Hypothalamus (tissue), 51 donors: Measurements from ENCODE around the gene INHBE.
A peak's percentile ranks its signal among the peaks of the same experiment; 100 is the strongest.

Experiments
- DNase-seq, 51 donors: peaks; one replicate each; lab custom pipeline; 2025; lab: John Stamatoyannopoulos, UW

The INHBE gene

DNA sequence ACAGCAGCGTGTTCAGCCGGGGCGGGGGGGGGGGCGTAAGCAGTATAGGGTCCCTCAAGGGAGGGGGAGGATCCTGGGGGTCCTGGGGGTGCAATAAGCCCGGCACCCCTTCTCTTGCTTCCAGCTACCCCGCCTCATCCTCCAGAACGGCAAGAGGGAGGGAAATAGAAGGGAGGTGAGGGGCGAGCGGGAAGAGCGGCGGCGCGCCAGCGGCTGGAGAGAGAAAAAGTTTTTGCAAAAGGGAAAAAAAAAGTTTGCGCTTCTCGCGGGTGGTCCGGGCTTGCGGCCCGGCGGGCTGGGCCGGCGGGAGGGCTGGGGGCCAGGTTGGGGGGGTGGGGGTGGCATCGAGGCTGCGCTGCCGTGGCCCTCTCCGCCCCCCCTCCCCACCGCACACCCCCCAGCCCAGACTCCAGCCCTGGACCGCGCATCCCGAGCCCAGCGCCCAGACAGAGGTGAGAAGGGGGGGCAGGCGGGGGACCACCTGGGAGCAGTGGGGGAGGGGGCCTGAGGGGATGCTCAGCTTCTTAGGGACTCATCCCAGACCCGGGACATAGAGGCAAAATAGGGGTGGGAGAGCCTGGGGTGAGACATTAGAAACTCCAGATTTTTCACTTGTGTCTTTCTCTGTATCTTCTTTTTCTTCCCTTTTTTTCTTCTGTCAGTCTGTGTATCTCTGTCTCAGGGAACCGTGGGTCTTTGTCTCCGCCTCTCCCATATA lies 4.8 kb downstream of the INHBE start, which contains the start of gene GLI1:
Gene GLI1 (plus strand): TSS at position 36 of the 718 bp plus-strand sequence. CDS start 3,907 bp downstream, outside the sequence.
- DNase-seq, result peak in 9 of 51 donors; percentile 23 to 75 (median 65)

DNA sequence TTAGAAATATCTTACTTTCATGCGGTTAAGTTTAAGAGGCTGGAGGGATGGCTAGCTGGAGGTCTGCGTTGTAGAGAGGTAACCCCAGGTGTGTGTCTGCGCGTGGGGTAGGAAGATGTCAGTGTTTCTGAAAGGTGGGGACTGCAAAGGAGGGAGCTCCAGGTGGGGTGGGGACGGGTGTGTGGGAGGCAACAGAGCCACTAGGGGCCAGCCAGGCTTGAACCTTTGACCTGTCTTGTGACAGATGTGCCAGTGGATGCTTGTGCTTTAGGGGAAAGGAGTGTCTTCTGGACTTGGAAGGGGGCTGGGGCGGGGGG lies 5.3 kb downstream of the INHBE start:
- DNase-seq, result no peak

DNA sequence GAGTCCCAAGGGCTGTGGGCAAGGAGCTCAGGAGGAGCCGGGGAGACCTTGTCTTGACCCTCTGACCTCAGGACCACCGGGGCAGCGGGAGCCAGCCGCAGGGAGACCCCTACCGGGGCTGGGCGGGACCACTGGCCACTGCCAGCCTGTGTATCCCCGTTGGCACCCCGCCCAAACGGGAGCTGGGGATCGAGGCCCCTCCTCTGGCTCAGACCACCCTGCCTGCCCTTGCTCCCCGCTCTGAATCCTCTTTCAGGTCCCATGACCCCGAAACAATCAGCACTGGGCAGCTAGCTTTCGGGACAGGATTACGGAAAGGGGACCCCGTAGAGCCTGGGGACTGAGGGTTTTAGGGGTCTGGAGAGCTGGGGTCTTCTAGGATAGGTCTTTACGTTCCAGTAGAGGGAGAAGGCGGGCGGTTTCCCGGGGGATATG lies 5.8 kb downstream of the INHBE start:
- DNase-seq, result peak in 5 of 51 donors; percentile 20 to 53 (median 32)

DNA sequence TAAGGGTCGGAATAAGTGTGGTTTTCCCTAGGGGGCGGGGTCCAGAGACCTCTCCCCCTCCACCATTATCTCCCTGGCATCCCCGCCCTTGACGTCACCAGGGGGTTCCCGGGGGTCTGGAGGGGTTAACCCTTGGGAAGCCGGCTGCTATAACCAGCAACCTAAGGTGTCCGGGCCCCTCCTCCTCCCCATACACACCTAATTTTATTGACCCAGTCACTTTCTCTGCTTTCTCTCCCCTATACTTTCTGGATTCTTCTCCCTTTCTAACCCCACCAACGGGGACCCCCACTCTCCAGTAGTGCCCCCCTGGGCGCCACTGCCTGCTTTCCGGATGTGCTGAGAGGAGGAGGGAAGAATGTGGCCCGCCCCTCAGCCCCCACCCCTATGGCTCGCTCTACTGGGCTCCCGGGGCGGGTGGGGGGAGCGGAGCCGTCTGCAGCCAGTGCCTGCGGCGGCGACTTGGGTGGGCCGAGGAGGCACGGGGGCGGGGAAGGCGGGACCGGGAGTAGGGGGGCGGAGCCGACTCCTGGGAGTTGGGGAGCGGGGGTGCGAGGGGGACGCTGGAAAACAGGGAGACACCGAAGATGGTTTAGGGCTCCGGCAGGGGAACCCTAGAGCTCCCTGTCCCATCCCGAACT lies 6.3 kb downstream of the INHBE start:
- peak in 30 of 51 donors; percentile 10 to 75 (median 44) for DNase-seq

DNA sequence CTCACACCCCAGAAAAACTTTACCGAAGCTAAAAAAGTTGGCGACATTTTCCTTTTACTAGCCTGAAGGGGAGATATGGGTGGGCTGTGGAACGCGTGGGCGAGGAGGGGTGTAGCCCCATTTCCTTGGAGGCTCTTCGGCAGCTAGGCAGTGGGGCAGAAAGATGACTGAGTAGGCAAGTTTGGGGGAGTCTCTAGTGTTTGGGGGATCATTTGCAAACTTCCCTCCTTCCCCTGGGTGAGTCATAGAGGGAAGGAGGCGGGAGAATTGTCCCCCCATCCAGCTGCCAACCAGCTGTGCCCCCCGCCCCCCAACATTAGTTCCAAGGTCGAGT lies 6.8 kb downstream of the INHBE start:
- DNase-seq, result peak in 2 of 51 donors; percentile 17 to 41

GRCh38 chr12:57462251-57462911 lies 7.3 kb downstream of the INHBE start:
- DNase-seq, result peak in 49 of 51 donors; percentile 14 to 84 (median 60)

GRCh38 chr12:57462912-57463253 lies 7.8 kb downstream of the INHBE start:
- peak in 1 of 51 donors; percentile 5 for DNase-seq

- DNase-seq, result no peak
These were observed 9.5 kb downstream of the INHBE start for GRCh38 chr12:57464569-57464968.

- no peak for DNase-seq
These were observed 10.1 kb downstream of the INHBE start for GRCh38 chr12:57465030-57465746.

DNA sequence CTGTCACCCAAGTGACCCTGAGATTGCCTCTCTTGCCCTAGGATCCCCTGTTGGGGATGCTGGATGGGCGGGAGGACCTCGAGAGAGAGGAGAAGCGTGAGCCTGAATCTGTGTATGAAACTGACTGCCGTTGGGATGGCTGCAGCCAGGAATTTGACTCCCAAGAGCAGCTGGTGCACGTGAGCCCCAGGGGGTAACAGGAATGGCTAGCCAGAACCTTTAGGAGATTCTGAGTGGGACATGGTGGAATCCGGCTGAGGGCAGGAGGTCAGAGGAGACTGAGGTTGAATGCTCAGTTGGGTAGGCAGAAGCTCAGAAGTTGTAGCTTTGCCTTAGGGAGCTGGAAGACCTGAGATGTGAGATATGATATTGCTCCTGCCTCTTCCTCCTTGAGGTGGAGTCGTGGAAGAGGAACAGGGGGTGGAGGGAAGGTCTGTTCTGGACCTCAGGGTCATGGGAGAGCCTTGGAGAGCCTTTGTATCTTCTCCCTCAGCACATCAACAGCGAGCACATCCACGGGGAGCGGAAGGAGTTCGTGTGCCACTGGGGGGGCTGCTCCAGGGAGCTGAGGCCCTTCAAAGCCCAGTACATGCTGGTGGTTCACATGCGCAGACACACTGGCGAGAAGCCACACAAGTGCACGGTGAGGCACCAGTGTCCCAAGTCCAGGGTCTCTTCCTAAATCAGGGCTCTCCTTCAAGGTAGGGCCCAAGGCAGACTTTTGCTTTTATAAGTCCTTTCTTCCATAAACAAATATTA lies 10.8 kb downstream of the INHBE start:
- no peak for DNase-seq

GRCh38 chr12:57467212-57467874 lies 12.2 kb downstream of the INHBE start:
- DNase-seq, result no peak

- DNase-seq, result no peak
These were observed 12.8 kb downstream of the INHBE start for GRCh38 chr12:57467915-57468314.

DNA sequence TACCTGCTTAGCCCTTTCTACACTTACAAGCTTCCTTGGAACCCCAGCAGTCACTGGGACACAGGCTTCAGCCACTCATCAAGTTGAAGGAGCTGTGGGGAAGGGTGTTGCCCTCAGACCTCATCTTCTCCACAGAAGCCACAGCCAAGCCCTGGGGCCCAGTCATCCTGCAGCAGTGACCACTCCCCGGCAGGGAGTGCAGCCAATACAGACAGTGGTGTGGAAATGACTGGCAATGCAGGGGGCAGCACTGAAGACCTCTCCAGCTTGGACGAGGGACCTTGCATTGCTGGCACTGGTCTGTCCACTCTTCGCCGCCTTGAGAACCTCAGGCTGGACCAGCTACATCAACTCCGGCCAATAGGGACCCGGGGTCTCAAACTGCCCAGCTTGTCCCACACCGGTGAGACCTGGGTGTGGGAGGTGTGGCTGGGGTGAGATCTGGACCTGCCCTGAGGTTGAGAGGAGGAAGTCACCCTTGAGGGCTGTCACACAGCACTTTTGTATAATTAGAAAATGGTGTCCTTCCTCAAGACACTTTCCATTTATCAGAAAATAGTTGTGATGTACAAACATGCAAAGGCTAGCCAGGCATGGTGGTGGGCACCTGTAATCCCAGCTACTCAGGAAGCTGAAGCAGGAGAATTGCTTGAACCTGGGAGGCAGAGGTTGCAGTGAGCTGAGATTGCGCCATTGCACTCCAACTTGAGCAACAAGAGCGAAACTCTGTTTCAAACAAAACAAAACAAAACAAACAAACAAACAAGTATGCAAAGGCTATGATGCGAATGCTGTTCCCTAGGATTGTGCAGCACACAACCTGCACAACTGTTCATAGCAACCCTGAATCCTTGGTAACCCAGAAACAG lies 14.4 kb downstream of the INHBE start:
- DNase-seq, result no peak

DNA sequence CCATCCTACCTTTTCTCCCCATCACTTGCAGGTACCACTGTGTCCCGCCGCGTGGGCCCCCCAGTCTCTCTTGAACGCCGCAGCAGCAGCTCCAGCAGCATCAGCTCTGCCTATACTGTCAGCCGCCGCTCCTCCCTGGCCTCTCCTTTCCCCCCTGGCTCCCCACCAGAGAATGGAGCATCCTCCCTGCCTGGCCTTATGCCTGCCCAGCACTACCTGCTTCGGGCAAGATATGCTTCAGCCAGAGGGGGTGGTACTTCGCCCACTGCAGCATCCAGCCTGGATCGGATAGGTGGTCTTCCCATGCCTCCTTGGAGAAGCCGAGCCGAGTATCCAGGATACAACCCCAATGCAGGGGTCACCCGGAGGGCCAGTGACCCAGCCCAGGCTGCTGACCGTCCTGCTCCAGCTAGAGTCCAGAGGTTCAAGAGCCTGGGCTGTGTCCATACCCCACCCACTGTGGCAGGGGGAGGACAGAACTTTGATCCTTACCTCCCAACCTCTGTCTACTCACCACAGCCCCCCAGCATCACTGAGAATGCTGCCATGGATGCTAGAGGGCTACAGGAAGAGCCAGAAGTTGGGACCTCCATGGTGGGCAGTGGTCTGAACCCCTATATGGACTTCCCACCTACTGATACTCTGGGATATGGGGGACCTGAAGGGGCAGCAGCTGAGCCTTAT lies 15.3 kb downstream of the INHBE start:
- no peak for DNase-seq

DNA sequence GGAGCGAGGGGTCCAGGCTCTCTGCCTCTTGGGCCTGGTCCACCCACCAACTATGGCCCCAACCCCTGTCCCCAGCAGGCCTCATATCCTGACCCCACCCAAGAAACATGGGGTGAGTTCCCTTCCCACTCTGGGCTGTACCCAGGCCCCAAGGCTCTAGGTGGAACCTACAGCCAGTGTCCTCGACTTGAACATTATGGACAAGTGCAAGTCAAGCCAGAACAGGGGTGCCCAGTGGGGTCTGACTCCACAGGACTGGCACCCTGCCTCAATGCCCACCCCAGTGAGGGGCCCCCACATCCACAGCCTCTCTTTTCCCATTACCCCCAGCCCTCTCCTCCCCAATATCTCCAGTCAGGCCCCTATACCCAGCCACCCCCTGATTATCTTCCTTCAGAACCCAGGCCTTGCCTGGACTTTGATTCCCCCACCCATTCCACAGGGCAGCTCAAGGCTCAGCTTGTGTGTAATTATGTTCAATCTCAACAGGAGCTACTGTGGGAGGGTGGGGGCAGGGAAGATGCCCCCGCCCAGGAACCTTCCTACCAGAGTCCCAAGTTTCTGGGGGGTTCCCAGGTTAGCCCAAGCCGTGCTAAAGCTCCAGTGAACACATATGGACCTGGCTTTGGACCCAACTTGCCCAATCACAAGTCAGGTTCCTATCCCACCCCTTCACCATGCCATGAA lies 16.0 kb downstream of the INHBE start:
- no peak for DNase-seq

DNA sequence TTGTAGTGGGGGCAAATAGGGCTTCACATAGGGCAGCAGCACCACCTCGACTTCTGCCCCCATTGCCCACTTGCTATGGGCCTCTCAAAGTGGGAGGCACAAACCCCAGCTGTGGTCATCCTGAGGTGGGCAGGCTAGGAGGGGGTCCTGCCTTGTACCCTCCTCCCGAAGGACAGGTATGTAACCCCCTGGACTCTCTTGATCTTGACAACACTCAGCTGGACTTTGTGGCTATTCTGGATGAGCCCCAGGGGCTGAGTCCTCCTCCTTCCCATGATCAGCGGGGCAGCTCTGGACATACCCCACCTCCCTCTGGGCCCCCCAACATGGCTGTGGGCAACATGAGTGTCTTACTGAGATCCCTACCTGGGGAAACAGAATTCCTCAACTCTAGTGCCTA lies 16.6 kb downstream of the INHBE start:
- no peak for DNase-seq

DNA sequence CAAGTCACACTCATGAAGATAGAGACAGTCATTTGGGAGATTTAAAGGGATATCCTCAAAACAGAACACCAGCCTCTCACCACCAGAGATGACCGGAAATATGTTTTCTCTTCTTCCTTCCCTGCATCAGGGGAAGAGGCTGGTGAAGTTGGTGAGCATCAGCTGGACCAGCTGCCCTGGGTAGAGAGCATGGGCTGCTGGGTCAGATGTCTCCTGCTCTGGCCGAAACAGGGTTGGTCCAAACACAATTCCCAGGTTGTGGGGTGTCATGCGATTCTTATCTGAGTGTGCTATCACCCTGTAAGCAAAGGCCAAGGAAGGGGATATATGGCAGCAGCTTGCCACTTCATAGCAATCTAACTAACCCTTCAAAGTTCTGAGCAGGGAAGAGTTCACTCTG lies 17.3 kb downstream of the INHBE start:
- DNase-seq, result no peak

DNA sequence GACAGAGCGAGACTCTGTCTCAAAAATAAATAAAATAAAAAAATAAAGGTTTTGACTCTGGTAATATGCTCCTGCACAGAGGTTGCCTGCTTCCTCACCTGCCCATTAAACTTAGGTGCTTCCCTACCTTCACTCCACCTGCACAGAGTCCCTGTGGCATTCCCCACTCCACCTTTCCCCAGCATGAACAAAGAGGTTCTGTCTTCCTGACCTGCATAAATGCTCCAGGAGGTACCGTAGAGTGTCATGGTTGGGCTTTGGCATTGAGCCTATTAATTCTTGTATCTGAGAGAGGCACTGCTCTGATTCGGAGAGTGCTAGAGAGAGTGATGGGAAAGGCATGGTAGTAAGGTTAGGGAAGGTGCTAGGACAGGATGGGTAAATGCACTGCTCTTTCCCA lies 18.3 kb downstream of the INHBE start:
- DNase-seq, result no peak
